ENCODE results near the gene KCNE2.
"Not testable (repeated sequence)": the region's sequence is repeated elsewhere in the genome, so short reads cannot be mapped to it uniquely, and the experiment has no call there.

Gene KCNE2

DNA sequence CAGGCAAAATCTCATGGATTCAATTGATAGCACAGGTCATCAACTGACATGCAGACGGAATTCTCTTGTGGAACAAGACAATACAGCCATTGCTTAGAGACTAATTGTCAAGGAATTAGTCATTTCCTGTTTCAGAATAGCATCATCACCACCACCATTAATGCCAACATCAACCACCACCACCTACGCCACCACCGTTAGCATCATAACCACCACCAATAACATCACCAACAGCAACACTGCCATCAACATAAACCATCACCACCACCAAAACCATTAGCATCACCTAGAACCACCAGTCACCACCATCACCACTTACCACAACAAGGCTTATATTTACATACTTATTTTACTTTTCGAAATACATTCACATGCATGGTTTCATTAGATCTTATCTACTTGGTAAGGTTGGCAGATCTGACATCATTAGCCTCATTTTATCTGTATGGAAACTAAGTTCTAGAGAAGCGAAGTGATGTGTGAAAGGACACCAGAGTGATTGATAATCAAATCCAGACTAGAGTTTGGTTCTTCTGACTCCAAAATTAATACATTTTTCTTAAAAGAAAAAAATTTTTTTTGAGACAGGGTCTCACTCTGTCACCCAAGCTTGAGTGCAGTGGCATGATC is 53.8 kb downstream of the KCNE2 start:
- not testable (repeated sequence) for DNase-seq

All from NCI-H1092 (cell line).